Measurements from ENCODE around the gene AXIN1.
"Not testable (repeated sequence)": the region's sequence is repeated elsewhere in the genome, so short reads cannot be mapped to it uniquely, and the experiment has no call there.

The AXIN1 gene, protein sequence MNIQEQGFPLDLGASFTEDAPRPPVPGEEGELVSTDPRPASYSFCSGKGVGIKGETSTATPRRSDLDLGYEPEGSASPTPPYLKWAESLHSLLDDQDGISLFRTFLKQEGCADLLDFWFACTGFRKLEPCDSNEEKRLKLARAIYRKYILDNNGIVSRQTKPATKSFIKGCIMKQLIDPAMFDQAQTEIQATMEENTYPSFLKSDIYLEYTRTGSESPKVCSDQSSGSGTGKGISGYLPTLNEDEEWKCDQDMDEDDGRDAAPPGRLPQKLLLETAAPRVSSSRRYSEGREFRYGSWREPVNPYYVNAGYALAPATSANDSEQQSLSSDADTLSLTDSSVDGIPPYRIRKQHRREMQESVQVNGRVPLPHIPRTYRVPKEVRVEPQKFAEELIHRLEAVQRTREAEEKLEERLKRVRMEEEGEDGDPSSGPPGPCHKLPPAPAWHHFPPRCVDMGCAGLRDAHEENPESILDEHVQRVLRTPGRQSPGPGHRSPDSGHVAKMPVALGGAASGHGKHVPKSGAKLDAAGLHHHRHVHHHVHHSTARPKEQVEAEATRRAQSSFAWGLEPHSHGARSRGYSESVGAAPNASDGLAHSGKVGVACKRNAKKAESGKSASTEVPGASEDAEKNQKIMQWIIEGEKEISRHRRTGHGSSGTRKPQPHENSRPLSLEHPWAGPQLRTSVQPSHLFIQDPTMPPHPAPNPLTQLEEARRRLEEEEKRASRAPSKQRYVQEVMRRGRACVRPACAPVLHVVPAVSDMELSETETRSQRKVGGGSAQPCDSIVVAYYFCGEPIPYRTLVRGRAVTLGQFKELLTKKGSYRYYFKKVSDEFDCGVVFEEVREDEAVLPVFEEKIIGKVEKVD

DNA sequence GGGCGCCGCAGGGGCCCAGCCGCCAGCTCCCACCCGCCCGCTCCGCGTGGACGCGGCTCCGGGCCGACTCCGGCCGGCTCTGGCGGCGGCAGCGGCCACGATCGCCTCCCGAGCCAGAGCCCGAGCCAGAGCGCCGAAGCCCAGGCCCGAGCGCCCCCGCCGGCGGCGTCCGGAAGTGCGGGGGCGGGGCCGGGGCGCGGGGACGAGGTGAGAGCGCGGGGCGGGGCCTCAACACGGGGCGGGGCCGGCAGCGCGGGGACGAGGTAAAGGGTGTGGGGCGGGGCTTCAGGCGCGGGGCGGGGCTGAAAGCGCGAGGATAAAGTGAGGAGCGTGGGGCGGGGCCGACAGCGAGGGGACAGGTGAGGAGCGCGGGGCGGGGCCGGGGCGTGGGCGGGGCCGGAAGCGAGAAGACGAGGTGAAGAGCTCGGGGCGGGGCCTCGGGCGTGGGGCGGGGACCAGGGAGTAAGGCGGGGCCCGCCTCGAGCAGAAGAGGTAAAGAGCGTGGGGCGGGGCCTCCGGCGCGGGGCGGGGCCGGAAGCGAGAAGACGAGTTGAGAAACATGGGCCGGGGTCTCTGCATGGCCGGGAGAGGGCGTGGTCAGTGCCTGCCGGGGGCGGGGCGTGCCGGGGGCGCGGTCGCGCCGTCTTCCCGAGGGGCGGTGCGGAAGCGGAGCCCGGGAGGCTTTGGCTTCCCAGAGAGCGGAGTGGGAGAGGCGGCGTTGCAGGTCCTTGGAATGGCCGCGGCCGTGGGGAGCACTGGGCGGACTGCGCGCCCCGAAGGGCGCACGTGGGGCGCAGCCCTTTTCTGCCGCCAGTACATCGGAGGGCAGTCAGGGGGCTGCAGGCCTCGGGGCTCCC lies at the start of gene AXIN1:
TSS of gene AXIN1 (minus strand) at position 177 of the 857 bp plus-strand sequence. CDS start 5,698 bp downstream, outside the sequence.
- peak; percentile 76 for DNase-seq

DNA sequence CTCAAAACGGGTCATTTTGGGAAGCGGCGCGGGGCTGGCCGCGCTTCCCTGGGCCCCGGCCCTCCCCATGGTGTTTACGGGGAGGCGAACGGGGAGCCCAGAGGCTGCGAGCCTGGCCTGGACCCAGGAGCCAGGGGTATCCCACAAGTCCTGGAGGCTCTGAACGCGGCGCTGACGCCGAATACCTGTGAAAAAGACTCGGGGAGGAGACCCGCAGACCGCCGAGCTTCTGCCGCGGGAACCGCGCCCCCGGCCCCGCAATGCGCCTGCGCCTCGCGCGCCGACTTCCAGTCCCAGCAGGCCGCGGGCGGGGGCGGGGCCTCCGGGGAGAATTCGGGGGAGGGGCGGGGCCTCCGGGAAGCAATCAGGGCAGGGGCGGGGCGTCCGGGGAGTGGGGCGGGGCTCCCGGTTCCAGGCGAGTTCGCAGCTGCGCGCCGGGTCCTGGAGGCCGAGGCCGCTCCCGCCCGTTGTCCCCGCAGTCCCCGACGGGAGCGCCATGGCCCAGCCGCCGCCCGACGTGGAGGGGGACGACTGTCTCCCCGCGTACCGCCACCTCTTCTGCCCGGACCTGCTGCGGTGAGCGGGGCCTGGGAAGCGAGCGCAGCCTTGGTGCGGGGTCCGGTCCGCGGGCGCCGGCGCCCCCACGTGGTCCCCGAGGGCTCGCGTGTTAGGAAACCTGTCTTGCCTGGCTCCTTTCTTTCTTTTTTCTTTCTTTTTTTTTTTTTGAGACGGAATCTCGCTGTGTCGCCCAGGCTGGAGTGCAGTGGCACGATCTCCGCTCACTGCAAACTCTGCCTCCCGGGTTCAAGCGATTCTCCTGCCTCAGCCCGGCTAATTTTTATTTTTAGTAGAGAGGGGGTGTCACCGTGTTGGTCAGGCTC lies 49.2 kb upstream of the AXIN1 start, which contains the start of gene DECR2:
TSS of gene DECR2 (plus strand) at position 418 of the 881 bp plus-strand sequence. CDS start at position 497, 79 bp downstream.
- peak; percentile 93 for DNase-seq

DNA sequence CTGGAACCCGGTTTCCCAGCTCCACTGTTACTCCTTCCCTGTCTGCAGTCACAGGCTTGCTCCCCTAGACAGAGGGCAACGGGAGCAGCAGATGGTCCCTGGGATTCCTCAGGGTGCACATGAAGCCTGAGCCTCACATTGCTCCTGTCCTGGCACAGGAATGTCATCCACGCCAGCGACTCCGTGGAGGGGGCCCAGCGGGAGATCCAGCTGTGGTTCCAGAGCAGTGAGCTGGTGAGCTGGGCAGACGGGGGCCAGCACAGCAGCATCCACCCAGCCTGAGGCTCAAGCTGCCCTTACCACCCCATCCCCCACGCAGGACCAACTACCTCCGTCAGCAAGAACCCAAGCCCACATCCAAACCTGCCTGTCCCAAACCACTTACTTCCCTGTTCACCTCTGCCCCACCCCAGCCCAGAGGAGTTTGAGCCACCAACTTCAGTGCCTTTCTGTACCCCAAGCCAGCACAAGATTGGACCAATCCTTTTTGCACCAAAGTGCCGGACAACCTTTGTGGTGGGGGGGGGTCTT lies 47.6 kb upstream of the AXIN1 start:
- DNase-seq, result no peak

DNA sequence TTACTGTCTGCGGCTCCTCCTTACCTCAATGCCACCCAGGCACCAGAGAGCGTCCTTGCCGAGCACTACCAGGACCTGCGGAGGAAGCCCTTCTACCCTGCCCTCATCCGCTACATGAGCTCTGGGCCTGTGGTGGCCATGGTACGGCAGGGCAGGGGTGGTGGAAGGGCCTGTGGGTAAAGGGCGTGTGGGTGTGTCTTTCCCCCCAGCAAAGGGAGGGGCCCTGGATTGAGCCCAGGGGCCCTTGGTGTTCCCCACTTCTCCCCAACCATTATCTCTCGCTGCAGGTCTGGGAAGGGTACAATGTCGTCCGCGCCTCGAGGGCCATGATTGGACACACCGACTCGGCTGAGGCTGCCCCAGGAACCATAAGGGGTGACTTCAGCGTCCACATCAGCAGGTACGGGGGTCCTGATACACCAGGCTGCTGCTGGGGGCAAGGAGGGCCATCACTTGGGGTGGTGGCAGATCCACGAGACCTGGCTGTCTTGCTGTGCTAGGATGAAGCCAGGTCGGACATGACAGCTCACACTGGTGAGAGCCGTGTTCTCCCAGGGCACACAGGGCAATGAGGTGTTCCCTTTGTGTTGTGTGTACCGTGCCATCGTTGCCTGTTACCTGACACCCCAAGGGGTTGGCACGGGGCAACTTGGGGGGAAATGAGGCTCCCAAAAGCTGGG lies 47.0 kb upstream of the AXIN1 start:
- DNase-seq, result no peak

DNA sequence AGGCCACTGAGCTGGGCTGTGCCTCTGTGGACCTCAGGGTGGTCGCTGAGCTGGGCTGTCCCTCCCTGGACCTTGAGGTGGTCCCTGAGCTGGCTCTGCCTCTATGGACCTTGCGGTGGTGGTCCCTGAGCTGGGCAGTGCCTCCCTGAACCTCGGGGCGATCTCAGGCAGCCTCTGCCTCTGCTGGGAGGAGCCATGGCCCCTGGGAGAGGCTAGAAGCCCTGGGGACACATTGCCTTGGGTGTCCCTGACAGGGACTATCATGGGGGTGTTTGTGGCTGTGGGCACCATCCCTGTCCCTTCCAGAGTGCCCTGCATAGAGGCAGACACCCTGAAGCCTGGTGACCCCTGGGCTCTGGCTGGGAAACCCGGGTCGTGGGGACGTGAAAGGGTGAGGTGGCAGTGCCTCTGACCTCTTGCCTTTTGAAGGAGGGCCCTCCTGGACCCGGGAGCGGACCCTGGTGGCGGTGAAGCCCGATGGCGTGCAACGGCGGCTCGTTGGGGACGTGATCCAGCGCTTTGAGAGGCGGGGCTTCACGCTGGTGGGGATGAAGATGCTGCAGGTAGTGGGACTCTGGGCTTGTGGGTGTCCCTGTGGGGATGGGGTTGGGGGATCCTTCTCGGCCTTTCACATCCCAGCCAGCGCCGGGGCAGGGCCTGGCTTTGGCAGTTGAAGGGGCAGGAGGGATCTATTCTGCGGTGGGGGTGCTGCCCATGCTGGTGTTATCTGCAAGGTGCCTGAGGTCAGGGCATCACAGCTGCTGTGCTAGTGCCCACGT lies 46.2 kb upstream of the AXIN1 start:
- DNase-seq, result no peak

DNA sequence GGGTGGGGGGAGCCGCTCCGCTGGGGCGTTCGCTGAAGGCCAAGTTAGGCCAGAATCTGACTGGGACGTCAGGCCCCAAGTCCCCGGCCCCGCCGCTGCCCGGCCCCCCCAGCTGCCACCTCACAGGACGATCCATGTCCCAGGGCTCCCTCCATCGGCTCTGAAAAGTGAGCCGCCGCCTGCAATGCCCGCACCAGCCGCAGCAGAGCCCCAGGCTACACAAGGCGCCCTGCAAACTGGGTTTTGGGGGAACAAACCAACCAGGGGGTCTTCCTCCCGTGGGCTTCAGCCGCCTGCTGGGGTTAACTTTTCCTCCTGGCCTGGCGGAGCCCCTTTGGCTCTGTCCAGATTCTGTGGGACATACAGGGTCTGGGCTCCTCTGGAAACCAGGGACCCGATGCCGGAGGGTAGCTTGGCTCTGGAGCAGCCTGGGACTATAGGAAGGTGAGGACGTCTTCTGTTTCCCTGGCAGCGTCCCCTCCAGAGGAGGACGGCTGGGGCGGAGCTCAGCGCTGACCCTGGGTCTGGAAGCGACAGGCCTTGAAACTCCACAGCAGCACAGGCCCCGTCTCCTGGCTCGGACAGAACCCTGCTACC lies 45.3 kb upstream of the AXIN1 start:
- DNase-seq, result peak; percentile 82

DNA sequence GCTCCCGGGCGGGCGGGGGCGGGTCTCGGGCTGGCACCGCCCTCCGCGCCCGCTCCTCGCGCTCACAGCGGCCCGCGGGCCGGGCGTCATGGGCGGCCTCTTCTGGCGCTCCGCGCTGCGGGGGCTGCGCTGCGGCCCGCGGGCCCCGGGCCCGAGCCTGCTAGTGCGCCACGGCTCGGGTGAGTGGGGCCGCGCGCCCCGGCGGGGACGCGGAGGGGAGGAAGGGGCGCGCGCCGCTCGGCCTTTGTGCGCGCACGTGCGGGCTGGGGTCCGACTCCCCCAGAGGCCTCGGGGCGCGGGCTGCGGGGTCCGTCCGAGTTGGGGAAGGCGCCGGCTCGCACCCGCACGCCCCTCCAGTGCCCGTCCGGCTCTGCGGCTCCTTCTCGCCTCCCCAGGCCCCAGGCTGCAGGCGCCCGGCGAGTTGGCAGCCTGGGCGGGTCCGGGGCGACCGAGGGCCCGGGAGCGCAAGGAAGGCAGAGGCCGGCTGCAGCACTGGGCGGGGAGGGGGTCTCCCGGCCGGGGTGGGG lies 44.7 kb upstream of the AXIN1 start, which contains the start of gene NME4:
TSS of gene NME4 (plus strand) at position 65 of the 527 bp plus-strand sequence. CDS start at position 89, 24 bp downstream.
- peak; percentile 57 for DNase-seq

DNA sequence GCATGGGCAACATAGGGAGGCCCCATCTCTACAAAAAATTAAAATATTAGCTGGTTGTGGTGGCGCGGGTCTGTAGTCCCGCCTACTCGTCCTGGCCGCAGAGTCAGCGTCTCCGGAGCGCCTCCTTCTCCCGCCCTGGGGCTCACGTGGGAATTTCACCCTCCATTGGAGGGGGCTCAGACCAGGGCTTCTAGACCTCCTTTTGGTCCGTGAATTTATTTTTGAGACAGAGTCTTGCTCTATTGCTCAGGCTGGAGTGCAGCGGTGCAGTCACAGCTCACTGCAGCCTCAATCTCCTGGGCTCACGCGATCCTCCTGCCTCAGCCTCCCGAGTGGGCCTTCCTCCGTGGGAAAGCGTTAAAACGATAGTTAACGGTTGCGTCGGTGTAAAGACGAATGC lies 44.1 kb upstream of the AXIN1 start:
- DNase-seq, result peak; percentile 65

DNA sequence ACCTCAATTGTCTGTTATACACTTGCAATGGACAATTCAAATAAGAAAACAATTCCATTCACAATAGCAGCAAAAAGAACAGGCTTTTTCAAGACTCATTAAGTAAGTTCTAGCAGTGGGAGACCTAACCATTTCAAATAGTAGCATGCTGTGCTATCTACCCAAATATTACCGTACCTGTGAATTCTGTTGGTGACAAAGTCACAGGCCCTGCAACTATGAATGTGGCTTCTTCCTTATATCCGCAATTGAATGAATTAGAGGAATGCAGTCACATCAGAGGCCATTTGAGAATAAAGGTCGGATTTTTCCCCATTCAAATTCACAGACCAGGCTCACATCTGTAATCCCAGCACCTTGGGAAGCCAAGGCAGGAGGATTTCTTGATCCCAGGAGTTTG lies 43.7 kb upstream of the AXIN1 start:
- DNase-seq, result no peak

DNA sequence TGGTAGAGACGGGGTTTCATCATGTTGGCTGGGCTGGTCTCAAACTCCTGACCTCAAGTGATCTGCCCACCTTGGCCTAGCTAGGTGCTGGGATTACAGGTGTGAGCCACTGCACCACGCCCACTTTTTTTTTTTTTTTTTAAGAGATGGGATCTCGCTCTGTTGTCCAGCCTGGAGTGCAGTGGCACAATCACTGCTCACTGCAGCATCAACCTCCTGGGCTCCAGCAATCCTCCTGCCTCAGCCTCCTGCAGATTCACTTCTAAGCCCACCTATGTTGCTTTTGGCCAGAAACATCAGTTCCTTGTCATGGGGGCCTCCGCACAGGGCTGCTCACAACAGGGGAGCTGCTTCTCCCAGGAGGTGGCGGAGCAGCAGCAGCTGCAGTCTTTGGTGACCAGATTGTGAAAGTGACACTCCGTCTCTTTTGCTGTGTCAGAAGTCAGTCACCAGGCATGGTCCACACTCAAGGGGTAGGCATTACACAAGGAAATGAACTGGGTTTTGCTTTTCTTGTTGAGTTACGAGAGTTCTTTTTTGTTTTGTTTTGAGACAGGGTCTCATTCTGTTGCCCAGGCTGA lies 40.0 kb upstream of the AXIN1 start:
- no peak for DNase-seq

DNA sequence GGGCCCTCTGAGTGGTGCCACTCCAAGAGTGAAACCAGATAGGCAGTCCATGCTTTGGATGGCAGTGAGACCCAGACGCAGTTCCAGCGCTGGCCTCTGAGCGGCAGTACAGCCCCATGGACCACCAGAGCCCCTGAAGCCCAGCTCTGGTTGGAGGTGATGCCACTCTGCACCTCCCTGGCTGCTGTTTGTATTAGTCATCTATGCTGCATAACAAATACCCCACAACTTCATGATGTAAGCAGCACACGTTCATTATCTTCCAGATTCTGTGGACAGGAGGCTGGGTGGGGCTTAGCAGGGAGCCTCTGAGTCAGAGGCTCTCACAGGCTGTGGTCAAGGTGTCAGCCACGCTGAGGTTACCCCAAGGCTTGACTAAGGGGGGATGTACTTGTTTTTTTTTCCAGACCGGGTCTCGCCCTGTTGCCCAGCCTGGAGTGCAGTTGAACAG lies 39.4 kb upstream of the AXIN1 start:
- DNase-seq, result peak; percentile 70

DNA sequence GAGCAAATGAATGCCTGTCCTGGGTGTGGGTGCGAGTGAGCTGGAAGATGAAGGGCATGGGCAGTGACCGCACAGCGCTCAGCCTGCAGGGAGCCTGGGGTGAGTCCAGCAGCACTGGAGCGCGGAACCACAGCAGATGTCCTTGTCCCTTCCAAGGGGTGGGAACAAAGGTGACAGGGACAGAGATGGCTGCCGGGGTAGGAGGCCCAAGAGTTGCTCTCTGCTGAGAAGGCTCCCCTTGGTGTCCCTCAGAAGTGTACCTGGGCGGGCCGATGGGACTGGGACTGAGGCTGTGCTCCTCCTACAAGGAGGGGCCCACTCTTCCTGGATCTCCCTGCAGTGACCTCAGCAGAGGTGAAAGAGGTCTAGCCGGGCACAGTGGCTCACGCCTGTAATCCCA lies 36.8 kb upstream of the AXIN1 start:
- DNase-seq, result no peak

DNA sequence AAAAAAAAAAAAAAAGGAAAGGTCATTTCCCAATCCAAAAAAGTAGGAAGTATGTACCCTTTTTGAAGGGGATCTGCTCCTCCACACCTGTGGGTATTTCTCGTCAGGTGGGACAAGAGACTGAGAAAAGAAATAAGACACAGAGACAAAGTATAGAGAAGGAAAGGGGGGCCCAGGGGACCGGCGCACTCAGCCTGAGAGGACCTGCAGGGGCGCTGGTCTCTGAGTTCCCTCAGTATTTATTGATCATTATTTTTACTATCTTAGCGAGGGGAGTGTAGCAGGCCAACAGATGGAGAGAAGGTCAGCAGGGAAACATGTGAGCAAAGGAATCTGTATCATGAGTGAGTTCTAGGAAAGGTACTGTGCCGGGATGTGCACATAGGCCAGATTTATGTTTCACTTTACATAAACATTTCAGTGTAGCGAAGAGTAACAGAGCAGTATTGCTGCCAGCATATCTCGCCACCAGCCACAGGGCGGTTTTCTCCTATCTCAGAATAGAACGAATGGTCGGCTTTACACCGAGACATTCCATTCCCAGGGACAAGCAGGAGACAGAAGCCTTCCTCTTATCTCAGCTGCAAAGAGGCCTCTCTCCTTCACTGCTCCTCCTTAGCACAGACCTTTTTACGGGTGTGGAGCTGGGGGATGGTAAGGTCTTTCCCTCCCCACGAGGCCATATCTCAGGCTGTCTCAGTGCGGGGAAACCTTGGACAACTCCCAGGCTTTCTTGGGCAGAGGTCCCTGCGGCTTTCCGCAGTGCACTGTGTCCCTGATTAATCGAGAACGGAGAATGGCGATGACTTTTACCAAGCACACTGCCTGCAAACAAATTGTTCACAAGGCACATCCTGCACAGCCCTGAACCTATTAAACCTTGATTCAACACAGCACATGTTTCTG lies 35.5 kb upstream of the AXIN1 start:
- DNase-seq, result not testable (repeated sequence)

DNA sequence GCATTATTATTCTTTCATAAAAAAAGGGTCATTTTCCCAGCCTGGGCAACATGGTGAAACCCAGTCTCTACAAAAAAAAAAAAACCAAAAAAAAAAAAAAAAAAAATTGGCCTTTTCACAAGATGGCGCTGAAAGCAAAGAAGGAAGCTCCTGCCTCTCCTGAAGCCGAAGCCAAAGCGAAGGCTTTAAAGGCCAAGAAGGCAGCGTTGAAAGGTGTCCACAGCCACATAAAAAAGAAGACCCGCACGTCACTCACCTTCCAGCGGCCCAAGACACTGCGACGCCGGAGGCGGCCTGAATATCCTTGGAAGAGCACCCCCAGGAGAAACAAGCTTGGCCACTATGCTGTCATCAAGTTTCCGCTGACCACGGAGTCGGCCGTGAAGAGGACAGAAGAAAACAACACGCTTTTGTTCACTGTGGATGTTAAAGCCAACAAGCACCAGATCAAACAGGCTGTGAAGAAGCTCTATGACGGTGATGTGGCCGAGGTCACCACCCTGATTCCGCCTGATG lies 34.2 kb upstream of the AXIN1 start:
- no peak for DNase-seq

DNA sequence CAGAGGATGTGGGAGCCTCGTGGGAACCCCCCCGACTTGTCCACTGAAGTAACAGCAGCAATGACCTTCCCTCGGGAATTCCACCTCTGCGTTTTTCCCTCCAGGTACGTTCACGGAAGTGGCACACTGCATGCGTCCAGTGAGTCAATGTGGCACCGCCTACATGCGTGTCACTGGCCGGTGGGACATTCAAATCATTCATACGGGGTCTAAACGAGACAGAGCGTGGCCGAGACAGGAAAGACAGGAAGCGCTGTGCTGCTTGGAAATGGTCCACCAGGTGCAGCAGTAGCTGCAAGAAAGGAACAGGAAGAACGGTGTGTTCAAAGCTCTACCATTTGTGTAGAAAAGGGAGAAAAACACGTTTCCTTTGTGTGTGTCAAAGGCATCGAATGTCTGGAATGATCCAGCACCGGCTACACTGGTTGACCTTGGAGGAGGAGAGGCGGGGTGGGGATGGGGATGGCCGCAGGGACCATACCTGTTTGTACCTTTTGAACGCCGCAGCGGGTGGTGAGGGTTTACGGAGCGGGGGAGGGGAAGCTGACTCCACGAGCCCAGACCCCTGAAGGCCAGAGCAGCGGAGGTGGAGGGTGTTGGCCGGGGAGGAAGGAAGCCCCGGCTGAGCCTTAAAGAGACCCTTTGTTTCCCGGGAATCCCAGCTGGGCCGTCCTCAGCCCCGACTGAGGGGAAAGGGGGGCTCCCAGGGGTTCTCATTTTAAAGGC lies 31.0 kb upstream of the AXIN1 start:
- DNase-seq, result no peak

All from 8988T (cell line).